NCI-H82 (cell line): ENCODE measurements around the gene DPT.
"Not testable (repeated sequence)": the region's sequence is repeated elsewhere in the genome, so short reads cannot be mapped to it uniquely, and the experiment has no call there.

Source experiments
- DNase-seq: peaks from one replicate; lab custom pipeline; 2025; lab: John Stamatoyannopoulos, UW

Gene DPT

DNA sequence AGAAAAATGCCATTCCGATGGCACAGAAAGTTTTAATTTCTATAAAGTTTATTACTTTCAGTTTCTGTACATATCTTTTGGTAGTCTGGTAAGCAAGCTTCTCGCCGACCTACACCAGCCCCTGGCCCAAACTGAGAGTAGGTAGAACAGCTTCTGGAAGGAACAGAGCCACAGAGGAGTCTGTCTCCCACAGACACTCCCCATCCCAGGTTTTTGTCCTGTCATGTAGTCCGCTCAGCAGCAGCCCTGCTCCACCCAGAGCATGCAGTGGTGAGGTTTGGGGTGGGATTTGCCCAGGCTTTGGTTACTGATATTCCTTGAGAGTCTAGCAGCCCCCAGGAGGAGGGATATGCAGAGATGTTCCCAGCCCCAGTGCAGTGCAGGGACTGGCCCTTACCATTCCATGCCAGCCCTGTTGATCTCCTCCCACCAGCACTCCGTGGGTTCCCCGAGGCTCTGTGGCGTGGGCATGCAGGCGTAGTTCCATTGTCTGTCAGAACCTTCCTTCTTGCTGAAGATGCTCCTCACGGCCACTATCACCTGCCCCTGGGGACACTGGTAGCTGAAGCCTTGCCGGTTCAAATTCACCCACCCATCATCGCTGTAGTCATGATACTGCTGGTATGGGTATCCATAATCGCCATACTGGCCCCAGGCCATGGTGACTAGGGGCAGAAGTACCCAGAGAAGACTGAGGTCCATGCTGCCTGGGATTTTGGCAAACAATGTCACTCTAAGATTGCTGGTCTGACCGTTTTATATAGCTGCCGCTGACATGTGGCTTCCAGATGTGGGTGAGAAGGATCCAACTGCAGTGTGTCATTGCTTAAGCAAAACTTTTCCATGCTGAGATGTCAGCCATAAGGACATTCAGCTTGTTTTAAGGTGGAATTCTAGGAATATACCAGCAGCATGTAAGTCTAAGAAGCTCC lies at the start of gene DPT:
DPT (minus strand) TSS at position 734 of the 932 bp plus-strand sequence; CDS start at position 702, 32 bp downstream.
- no peak for DNase-seq

DNA sequence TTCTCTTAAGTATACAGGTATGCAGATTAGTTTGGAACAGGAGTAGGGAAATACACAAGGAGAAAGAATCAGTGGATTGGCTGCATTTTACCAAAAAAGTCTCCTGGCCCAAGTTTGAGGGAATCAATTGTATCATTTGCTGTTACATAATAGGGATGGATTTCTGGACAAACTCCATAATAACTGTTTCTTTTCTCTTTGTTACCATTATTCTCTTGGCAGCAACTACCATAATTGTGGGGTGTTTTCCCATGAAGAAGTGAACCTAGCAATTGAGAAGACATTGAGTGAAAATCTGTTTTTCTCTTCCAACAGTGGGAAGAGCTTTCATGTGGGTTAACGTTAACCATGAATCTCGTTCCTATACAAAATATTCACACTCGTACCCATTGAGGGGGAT lies 46.4 kb upstream of the DPT start:
- DNase-seq = no peak

DNA sequence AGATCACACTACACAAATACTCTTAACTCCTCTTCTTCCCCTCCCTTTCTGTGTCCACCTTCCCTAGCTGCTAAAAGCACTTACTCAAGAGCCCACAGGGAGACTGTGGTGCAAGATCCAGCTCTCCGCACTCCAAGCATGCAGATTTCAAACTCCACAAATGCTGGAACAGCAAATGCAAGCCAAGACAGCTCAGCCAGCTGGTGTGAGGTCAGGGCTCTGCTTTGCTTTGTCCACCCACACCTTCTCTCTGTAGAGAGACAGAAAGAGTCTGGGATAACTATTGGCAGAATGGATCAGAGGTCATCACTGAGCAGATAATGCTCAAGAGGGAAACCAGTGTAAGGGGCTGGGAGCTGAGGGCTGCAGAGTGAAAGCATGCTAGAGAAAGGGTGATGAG lies 45.2 kb upstream of the DPT start:
- DNase-seq = no peak

DNA sequence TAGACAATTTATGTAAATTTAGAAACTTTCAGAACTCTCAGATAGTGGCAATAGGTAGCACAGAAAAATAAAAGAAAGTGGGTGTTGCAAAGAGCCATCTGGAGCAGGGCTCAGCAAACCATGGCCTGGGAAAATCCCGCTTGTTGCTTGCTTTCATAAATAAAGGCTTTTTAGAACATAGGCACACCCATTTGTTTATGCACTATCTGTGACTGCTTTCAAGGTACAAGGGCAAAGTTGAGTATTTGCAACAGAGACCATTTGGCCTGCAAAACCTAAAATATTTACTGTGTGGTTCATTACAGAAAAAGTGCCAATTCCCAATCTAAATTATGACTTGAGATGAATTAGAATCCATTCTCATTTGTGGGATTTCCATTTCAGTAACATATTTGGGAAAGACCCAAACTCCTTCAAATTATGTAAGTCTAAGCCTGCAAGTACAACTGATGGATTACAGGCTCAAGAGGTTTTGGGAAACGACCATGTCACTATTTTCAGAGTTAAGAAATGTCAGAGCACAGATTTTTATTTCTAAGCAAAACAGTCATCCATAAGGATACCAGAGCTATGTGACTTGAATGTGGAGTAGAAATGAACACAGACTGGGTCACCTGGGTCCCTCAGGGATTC lies 43.5 kb upstream of the DPT start:
- DNase-seq = no peak

DNA sequence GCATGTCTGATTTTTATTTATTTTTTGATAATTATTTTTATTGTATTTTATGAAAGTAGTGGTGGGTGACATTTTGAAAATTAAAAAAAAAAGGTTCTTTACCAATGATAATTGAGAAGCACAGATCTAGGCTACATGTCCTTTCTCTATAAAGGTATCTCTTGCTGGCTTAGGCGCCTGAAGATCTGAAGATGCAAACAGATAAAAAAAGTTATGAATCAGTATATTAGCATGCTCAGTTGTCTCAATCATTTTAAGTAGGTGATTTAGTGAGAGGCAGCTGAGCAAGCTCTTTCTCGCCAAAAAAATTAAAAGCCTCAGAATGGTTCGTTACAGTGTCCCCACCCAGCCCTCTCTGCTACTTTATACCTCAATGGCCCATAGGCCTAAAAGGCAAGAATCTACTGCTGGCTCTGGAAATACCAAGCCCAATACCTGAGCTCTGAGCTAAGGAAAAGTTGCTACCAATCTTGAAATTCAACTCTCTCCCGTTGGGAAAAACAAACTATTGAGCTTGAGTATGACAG lies 42.2 kb upstream of the DPT start:
- DNase-seq = no peak

DNA sequence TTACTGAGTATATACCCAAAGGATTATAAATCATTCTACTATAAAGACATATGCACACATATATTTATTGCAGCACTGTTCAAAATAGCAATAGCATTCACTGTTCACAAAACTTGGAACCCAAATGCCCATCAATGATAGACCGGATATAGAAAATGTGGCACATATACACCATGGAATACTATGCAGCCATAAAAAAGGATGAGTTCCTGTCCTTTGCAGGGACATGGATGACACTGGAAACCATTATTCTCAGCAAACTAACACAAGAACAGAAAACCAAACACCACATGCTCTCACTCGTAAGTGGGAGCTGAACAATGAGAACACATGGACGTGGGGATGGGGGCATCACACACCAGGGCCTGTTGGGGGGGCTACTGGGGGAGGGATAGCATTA lies 40.9 kb upstream of the DPT start:
- not testable (repeated sequence) for DNase-seq

DNA sequence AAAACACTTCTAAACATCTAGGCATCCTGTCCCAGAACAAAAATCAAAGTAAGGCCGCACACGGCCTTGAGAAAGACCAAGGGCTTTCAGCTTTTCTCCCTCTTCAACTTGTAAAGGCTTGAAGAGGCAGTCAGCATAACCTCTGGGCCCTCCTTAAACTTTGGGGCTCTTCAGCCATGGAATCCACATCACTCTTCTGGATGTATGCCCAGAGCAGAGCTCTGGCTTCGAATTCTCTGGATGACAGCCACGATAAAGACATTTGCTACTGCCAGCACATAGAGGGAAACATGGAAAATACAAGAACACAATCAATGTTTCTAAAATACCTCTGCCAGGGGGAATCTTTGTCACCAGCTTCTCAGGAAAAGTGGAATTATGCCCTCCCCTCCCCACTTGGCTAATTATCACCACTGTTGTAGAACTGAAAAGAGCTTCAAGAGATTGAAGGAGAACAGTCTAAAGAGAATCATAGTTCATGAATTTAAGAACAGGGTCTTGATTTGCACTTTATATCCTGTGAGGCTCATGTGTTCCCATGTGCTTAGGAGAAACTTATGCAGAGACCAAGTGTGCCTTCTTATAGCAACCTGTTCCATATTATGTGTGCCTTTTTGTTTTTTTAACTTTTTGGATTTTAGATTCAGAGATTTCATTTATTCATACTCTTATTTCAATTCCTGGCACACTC lies 39.0 kb upstream of the DPT start:
- no peak for DNase-seq

DNA sequence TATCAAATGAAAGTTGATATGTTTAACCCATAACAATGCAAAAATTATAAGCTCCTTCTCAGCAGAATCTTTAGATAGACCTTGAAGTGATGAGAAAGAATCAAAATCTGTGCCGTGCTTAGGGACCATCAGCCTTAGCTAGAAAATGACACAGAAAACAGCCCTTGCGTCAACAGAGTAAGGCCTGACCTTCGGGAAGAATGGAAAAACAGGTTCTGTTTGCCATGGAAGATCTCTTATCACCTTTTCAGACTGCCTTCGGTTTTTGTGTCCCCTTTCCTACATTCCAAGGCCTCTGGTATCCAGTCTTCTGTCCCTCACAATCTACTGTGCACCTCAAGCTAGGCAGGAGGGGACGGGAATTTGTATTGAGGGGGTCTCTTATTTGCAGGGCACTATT lies 37.6 kb upstream of the DPT start:
- no peak for DNase-seq

DNA sequence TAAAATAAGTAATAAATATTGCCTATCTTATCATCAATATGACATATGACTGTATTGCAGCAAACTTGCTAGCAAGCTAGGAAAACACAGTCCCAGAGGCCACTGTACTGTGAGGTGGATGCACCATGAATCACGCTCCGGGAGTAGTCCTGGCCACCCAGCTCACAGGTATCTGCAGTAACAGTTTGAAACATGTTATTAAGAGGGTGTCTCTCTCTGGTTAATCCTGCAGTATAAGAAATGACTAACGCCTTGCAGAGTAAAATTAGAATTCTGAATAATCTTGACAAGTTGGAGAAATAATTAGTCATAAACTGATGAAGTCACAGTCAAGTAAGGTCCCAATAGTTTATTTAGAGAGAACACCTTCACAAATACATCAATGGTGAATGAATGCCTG lies 34.0 kb upstream of the DPT start:
- DNase-seq = no peak

DNA sequence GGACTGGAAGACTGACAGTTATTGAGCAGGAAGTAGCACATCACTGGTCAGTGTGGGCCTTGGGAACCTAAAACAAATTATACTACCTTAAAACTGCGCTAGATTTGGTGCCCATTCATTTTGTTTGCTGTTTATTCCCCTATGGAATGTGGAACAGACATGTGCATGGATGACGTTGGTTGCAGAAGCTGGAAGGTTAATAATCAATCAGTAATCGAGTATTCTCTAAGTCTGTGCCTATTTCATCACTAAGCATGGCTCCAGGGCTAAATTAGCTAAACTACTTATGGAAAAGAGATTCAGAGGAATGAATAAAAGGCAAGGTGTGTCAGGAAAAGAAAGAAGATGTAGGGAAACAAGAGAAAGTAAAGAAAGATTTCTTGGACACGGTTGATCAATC lies 33.5 kb upstream of the DPT start:
- no peak for DNase-seq

DNA sequence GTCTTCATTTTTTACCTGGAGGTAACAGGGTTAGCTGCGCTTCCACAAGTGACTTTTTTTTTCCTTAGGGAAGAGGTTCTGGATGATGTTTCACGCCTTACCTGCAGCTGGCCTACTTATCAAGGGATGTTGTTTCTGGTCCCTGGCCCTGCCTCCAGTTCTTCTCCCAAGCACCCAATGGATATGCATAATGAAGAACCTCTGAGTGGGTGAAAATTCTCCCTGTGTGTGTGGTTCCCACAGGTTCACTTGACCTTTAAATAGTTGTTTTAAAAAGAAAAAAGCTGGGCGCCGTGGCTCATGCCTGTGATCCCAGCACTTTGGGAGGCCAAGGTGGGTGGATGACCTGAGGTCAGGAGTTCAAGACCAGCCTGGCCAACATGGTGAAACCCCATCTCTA lies 31.8 kb upstream of the DPT start:
- no peak for DNase-seq

DNA sequence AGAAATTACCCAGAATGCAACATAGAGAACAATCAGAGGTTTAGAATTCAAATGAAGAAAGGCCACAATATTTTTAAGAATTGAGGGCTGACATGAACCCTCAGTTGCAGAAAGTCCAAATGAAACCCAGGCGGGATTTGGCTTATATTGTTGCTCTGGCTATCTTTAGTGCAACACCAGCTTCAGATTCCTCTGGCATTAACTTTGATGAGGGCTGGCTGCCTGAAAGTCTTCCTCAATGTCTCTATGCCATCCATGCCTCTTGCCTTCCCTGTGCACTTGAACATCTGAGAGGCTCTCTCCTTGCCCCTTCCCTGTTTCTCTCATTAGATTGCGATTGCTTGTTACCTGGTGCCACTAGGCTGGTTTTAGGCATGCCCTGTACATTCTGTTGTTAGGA lies 31.2 kb upstream of the DPT start:
- no peak for DNase-seq

DNA sequence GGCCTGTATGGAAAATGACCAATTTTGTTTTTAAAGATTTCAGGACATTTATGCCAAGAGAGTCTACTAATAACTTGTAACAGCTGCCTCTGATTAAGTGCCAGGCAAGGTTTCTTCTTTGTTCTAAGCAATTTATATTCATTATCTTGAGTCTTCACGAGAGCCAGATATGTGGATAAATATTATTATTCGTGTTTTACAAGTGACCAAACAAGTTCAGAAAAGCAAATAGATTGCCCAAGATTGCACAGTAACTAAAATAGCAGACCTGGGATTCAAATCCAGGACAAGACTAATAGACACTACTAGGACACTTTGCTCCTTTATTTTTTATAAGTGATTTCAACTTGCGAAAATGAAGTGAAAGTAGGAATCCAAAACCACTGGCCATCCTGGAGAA lies 30.1 kb upstream of the DPT start:
- DNase-seq = no peak

DNA sequence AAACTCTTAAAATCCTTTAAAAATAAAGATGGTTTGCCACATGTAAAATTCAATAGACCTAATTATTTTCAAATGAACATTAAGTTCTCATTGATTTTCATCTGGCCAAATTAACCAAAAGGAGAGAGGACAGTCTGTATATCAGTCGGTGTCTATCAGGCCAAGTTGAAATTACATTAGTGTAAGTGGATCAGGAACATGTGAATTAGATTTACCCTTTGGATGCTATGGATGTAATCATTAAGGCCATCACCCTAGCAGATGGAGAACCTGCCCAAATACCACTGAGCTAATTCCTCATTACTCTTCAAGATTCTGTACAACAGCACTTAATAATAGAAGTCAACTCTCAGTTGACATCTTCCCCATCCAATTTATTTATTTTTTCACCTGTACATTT lies 29.5 kb upstream of the DPT start:
- DNase-seq = peak; percentile 97

DNA sequence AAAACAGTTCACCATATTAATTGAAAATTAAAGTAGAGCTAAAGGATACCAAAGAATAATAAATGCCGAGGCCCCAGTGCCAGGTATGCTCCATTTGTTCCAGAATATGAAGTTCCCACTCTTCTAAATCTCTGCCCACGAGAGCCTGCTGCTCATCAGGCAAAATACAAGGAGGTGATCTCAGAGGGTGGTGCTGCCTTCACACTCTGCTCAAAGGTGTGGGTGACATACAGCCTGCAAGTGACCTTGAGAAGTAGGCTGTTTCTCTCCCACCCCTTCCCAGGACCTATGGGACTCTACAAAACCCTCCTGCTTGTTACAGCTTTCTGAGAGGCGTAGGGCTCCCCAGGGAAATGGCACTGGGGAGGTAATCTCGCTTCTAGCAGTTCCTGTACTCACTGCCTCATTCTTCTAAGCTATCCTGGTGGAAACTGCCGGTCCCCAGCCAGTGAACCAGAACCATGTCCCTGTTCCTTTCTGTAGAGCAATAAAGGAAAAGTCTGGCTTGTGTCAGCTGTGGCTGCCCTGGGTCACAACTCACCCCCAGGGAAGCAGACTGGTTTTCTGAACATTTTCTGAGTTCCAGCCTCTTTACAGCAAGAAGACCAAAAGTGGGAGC lies 26.9 kb upstream of the DPT start:
- peak; percentile 67 for DNase-seq

DNA sequence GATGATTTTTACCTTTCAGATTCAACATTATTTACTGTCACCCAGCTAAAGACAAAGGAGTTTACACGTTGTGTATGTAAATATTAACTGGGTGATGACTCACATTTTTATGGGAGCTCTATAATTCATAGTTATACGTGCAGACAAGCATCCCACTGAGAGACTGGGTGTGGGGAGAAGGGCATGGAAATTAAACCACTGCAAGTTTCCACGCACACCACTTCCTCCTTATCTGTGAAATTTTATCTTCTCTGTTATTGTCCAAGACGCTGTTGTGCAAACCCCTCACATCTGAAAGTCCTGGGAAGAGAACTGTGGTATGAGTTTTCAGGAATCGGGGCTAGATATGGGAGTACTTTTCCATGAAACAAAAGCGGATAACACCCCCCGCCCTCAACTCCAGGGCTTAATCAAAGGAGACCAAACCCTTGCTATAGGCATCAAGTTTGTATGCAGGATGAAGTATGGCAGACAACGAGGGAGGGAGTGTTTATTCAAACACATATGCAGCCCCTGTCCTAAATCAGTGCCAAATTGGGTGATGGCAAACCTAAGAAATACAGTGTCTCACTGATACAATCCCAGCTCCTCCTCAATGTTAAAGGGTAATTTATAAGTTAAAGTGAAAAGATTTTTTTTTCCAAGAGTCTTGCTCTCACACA lies 23.3 kb upstream of the DPT start:
- DNase-seq = no peak

DNA sequence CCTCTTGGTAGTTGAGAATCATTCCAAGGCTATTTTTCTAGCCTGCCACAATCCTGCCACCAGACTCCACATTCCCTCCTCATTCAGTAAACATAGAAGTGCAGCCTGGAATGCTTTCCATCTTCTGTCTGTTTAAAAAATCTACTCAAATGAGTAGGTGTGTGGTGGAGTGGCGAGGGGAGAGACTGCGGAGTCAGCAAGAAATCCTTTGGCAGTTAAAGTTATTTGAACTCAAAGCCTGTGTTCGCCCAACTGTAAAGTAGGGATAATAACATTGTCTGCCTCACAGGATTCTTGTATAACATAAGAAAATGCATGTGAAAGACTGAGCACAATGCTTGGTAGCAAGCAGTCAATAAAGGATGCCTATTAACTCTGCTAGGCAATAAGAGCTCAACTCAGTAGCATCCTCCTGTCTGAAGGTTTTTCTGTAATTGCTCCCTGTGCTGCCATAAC lies 22.2 kb upstream of the DPT start:
- DNase-seq = no peak

DNA sequence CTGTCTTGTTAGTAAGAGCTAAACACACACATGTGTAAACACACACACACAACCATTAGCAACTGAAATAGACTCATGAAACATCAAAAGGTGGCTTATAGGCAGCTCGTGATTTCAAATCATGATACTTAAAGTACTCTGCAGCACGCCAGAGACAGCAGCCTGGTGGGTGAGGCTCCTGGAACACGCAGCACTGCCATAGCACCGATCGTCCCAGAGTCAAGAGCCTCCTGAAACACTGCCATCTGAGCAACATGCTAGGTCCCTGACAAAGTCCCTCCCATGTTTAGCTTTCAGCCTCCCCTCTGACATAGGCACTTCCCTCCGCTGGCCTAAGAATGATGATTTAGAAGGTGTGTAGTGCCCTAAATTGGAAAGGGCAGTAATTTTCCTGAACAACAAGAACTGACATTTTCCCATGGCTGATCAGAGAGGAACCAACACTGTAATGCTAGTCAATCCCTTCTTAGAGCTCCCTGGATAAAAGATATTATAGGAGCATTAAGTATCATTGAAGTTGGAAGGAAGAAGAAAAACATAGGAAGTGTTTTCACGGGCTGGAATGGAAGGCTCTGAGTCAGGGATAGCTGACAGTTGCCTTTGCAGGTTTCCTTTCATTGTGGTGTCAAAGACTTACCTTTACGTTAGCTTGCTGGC lies 14.1 kb upstream of the DPT start:
- peak; percentile 56 for DNase-seq

DNA sequence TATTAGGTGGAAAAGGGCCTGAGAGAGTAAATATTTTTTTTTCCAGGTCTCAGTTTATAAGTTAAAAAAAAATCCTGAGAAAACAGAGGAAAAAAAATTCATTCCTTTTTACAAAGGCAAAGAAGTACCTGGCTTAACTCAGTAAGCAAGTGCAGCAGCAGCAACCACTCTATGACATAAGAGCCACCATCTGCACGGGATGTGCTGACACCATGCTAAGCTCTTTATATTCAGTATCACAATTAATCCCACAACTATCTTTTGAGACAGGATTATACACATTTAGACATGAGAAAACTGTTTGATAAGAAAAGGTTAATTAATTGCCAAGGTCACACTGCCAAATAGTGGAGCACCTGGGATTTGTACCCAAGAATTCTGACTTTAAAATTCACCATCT lies 13.4 kb upstream of the DPT start:
- DNase-seq = peak; percentile 96

DNA sequence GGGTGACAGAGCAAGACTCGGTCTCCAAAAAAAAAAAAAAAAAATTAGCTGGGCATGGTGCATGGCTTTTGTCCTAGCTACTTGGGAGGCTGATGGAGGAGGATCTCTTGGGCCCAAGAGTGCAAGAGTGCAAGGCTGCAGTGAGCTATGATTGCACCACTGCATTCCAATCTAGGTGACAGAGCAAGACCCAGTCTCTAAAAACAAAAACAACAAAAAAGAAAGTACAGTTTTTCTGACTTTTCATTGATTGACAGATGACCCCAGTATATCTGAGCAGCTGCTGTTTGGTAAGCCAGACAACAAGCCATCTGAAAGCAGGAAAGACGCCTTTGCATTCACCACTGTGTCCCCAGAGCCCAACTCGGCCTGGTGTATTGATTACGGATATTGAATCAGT lies 10.9 kb upstream of the DPT start:
- no peak for DNase-seq

DNA sequence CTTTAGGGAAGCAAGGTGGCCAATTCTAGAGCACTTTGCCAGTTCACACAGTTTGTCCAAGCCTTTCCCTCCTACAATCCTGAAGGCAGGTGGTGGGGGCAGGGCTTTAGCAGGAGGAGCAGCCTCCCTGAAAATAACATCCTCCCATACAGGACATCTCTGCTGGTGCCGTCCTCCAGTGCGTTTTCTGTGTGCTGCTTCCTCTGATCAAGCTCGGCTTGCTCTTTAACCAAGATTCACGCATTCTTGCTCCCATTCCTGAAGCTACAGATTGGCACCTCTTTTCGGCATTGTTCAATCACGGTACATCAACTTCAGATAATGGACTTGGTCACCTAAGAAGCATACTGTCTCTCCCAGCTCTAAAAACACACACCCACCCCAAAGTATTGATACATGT lies 7.5 kb upstream of the DPT start:
- no peak for DNase-seq
